Astrocyte (in vitro differentiated cells and primary cell): ENCODE results near the gene TMEM232.

Source experiments
- EZH2 ChIP-seq: IDR thresholded peaks from 2 replicates; pipeline ENCODE4 v1.6.1; 2012; ENCODE audit warnings: mild to moderate bottlenecking, low read length, inconsistent platforms; ENCODE audit not compliant: insufficient read depth
- TF ChIP-seq, protein P1 (sequence below): IDR thresholded peaks from 2 replicates; pipeline ENCODE4 v1.5.1; 2011; ENCODE audit warnings: low read depth, mild to moderate bottlenecking, inconsistent platforms, low read length, moderate library complexity; ENCODE audit not compliant: insufficient read depth

DNA sequence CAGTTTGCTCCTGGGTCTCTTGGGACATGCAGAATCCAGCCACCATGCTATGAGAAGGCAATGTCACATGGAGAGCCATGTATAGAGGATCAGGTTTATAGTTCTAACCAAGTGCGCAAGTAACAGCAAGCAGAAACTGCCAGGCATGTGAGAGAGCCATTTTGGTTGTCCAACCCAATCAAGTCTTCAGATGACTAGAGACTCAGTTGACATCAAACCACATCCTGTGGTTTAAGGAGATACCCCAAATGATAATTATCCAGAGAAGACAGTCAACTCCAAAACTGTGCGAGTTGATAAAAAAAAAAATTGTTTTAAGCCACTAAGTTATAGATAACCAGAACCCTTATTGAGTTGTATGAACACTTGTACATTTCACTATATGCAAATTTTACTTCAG is 40.2 kb downstream of the TMEM232 start:
- TF ChIP-seq, protein P1, sequence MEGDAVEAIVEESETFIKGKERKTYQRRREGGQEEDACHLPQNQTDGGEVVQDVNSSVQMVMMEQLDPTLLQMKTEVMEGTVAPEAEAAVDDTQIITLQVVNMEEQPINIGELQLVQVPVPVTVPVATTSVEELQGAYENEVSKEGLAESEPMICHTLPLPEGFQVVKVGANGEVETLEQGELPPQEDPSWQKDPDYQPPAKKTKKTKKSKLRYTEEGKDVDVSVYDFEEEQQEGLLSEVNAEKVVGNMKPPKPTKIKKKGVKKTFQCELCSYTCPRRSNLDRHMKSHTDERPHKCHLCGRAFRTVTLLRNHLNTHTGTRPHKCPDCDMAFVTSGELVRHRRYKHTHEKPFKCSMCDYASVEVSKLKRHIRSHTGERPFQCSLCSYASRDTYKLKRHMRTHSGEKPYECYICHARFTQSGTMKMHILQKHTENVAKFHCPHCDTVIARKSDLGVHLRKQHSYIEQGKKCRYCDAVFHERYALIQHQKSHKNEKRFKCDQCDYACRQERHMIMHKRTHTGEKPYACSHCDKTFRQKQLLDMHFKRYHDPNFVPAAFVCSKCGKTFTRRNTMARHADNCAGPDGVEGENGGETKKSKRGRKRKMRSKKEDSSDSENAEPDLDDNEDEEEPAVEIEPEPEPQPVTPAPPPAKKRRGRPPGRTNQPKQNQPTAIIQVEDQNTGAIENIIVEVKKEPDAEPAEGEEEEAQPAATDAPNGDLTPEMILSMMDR: no peak
- no peak for TF ChIP-seq EZH2
